Right atrium auricular region (tissue), 2 donors: ENCODE results near the gene NPAS3. TPM values are rescaled to one million over a fixed set of nuclear protein-coding genes. Genes with fewer than 3 reads are reported as not detected.

Source experiments
- DNase-seq: peaks from one replicate; pipeline ENCODE4 v3.0.0-alpha.2; 2019; ENCODE audit warnings: low spot score
- H3K27ac ChIP-seq, 2 donors: fragments of 200-600 bp; sonication (generic); 1 replicate in 1 of 2; 2 replicates in 1 of 2; pipeline ENCODE4 v1.5.1; 2016 to 2019
- H3K27me3 ChIP-seq, 2 donors: fragments of 200-600 bp; sonication (generic); one replicate each; pipeline versions ENCODE4 v1.5.1 to v1.6.0; 2017 to 2019
- H3K36me3 ChIP-seq: fragments of 200-600 bp; sonication (generic); one replicate; pipeline ENCODE4 v1.5.1; 2016
- H3K4me1 ChIP-seq, 2 donors: fragments of 200-600 bp; sonication (generic); one replicate each; pipeline versions ENCODE4 v1.5.1 to v1.6.0; 2017 to 2019
- H3K4me3 ChIP-seq, 2 donors: fragments of 200-600 bp; sonication (generic); 1 replicate in 1 of 2; 2 replicates in 1 of 2; pipeline ENCODE4 v1.5.1; 2017 to 2019; ENCODE audit warnings: mild to moderate bottlenecking in 1 of 2, moderate library complexity in 1 of 2
- H3K9me3 ChIP-seq, 2 donors: fragments of 200-600 bp; sonication (generic); one replicate each; pipeline ENCODE4 v1.5.1; 2019
- total RNA-seq, 2 donors: library from RNA; depleted of rRNA; stranded (reverse); fragments of >200 nt; gene quantifications; one replicate each; pipeline ENCODE4 v1.1.0, GENCODE V29; 2016
- TF ChIP-seq, protein P1 (sequence below), 2 donors: fragments of 200-600 bp; sonication (generic); IDR thresholded peaks; one replicate each; pipeline ENCODE4 v1.5.1; 2019; ENCODE audit warnings: antibody characterized with exemption in 2 of 2

Gene NPAS3
- total RNA-seq, 2 donors from 2014 or later = 0.67 to 1.3 TPM

DNA sequence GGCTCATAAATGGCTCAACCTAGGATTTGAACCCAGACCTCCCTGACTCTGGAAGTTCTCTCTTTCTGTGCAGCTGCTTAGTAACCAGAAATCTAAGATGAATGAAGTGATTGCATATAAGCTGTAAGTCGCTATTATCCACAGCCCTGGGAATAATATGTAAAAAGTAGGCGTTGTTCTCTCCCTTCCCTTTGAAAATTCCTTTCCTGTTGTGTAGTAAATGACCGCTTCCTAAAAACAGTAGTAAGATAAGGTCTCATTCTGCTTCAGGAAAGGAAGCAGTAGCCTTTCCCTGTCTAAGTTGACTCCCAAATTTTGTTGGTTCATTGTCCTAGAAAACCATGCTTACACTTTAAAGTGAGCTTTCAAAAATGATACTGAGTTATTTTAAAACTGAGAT lies 593.9 kb downstream of the NPAS3 start:
- H3K27me3 ChIP-seq = no peaks in the 10 kb centered on the region
- no peak overlapping the region for H3K4me3 ChIP-seq
- H3K9me3 ChIP-seq = no peaks in the 10 kb centered on the region
- TF ChIP-seq, protein P1, sequence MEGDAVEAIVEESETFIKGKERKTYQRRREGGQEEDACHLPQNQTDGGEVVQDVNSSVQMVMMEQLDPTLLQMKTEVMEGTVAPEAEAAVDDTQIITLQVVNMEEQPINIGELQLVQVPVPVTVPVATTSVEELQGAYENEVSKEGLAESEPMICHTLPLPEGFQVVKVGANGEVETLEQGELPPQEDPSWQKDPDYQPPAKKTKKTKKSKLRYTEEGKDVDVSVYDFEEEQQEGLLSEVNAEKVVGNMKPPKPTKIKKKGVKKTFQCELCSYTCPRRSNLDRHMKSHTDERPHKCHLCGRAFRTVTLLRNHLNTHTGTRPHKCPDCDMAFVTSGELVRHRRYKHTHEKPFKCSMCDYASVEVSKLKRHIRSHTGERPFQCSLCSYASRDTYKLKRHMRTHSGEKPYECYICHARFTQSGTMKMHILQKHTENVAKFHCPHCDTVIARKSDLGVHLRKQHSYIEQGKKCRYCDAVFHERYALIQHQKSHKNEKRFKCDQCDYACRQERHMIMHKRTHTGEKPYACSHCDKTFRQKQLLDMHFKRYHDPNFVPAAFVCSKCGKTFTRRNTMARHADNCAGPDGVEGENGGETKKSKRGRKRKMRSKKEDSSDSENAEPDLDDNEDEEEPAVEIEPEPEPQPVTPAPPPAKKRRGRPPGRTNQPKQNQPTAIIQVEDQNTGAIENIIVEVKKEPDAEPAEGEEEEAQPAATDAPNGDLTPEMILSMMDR (IDR thresholded peaks at IDR 0.05) = no peak
- no peak for DNase-seq
- no peaks in the 10 kb centered on the region for H3K4me1 ChIP-seq
- no peaks in the 10 kb centered on the region for H3K36me3 ChIP-seq
- no peak overlapping the region for H3K27ac ChIP-seq

DNA sequence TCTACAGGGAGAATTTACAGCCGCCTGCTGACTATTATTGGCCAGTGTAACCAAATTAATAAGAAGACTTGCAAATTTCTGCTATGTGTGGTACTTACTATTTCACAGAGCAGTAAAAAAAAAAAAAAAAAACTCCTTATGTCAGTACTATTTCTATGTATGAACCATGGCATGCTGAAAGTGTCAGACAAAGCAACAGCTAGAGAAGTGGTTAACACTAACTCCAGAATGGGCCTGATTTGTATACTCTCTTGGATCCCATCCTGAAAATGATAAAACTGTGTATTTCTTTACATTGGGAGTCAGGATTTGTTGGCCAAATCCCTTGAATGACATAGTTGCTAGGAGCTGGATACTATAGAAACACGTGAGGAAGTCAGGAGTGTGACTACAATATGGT lies 595.4 kb downstream of the NPAS3 start:
- Histone ChIP-seq H3K27ac (no peak overlapping the region), H3K9me3 (no peaks in the 10 kb centered on the region), H3K27me3 (no peaks in the 10 kb centered on the region), H3K36me3 (no peaks in the 10 kb centered on the region), H3K4me3 (no peak overlapping the region), H3K4me1 (no peaks in the 10 kb centered on the region)
- TF ChIP-seq, protein P1 (IDR thresholded peaks at IDR 0.05) = no peak
- no peak for DNase-seq

DNA sequence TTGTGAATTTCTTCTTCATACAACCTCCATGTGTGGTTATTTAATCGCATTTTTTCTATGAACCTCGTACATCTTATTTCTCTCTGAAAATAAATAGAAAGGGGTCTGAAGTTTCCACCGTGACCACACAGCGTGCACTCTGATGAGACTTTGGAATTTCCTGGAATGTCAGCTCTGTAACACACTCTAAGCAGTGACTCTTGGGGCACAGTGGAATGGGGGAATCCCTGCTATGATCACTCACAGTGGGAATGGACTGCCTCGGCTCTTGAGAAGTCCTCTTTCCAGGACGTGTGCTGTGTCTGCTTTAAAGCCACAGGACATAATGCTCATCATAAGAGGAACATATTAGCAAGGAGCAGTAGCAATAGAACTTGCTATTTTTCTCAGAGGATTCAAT lies 596.0 kb downstream of the NPAS3 start:
- no peak for DNase-seq
- H3K27ac ChIP-seq = no peak overlapping the region
- no peaks in the 10 kb centered on the region for H3K36me3 ChIP-seq
- H3K9me3 ChIP-seq = no peaks in the 10 kb centered on the region
- no peaks in the 10 kb centered on the region for H3K27me3 ChIP-seq
- TF ChIP-seq, protein P1 (IDR thresholded peaks at IDR 0.05) = no peak
- H3K4me3 ChIP-seq = no peak overlapping the region
- no peaks in the 10 kb centered on the region for H3K4me1 ChIP-seq

DNA sequence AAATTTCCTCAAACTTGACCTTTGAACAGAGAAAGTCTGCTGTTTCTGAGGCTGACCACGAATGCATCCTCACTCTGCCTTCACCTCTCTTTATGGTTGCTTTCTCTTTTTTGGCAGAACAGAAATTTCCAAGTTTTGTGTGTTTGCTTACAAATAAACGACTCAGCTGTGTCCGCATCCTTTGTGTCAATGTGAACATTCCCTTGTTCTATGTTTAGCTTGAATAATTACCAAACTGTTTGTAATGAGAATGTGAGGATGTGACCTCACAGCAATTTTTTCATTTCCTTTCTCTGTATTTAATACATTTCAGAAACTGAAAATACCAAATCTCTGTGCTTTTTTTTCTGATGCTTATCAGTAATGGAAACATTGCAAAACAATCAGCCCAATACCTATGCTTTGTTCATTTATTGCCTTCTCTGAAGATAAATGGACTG lies 601.3 kb downstream of the NPAS3 start:
- DNase-seq = no peak
- no peaks in the 10 kb centered on the region for H3K9me3 ChIP-seq
- no peaks in the 10 kb centered on the region for H3K27me3 ChIP-seq
- H3K4me1 ChIP-seq = no peaks in the 10 kb centered on the region
- H3K4me3 ChIP-seq = no peak overlapping the region
- H3K36me3 ChIP-seq = no peaks in the 10 kb centered on the region
- TF ChIP-seq, protein P1 (IDR thresholded peaks at IDR 0.05) = no peak
- H3K27ac ChIP-seq = no peak overlapping the region

DNA sequence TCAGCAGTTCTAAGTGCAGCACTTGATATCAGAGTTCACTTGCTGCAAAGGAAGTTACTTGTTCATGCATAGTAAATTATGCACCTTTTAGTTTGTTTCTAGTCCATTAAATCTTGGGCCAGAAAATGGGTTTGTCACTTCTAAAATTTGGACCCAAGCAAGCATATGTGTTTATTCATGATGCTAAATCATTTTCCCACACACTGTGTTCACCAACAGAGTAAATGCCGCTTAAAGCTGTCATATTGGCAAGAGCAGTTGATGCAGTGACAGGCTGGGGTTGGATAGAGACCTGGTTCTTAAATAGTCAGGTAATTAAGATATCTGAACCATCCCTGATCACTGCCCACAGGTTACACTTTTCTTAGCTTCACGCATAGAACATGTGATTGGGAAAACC lies 602.5 kb downstream of the NPAS3 start:
- no peaks in the 10 kb centered on the region for H3K9me3 ChIP-seq
- TF ChIP-seq, protein P1 (IDR thresholded peaks at IDR 0.05) = no peak
- DNase-seq = no peak

More for the DNA sequence above, 602.5 kb downstream of the NPAS3 start:
- Histone ChIP-seq H3K27ac (no peak overlapping the region), H3K4me3 (no peak overlapping the region), H3K27me3 (no peaks in the 10 kb centered on the region), H3K4me1 (no peaks in the 10 kb centered on the region), H3K36me3 (no peaks in the 10 kb centered on the region)
